ENCODE data around the gene IL18. TPM values are rescaled to one million over a fixed set of nuclear protein-coding genes. Genes with fewer than 3 reads are reported as not detected.
"Not testable (repeated sequence)": the region's sequence is repeated elsewhere in the genome, so short reads cannot be mapped to it uniquely, and the experiment has no call there.

IL18 gene
- total RNA-seq, 1 donor, result 26.4 TPM

GRCh38 chr11:112127056-112127455 is 36.8 kb downstream of the IL18 start:
- no peak for DNase-seq (ENCODE audit: low read depth in 2 of 3, low spot score in 2 of 3)

GRCh38 chr11:112123129-112123528 is 40.8 kb downstream of the IL18 start:
- no peak for DNase-seq (ENCODE audit: low read depth in 2 of 3, low spot score in 2 of 3)

- DNase-seq (ENCODE audit: low read depth in 2 of 3, low spot score in 2 of 3), result no peak
Measured at GRCh38 chr11:112121981-112122615, 41.8 kb downstream of the IL18 start.

GRCh38 chr11:112118176-112118575 is 45.7 kb downstream of the IL18 start:
- DNase-seq (ENCODE audit: low read depth in 2 of 3, low spot score in 2 of 3), result peak in 1 of 3 donors; percentile 16

GRCh38 chr11:112115386-112115785 is 48.5 kb downstream of the IL18 start:
- no peak for DNase-seq (ENCODE audit: low read depth in 2 of 3, low spot score in 2 of 3)

- DNase-seq (ENCODE audit: low read depth in 2 of 3, low spot score in 2 of 3), result no peak
Measured at GRCh38 chr11:112114460-112114859, 49.4 kb downstream of the IL18 start.

DNA sequence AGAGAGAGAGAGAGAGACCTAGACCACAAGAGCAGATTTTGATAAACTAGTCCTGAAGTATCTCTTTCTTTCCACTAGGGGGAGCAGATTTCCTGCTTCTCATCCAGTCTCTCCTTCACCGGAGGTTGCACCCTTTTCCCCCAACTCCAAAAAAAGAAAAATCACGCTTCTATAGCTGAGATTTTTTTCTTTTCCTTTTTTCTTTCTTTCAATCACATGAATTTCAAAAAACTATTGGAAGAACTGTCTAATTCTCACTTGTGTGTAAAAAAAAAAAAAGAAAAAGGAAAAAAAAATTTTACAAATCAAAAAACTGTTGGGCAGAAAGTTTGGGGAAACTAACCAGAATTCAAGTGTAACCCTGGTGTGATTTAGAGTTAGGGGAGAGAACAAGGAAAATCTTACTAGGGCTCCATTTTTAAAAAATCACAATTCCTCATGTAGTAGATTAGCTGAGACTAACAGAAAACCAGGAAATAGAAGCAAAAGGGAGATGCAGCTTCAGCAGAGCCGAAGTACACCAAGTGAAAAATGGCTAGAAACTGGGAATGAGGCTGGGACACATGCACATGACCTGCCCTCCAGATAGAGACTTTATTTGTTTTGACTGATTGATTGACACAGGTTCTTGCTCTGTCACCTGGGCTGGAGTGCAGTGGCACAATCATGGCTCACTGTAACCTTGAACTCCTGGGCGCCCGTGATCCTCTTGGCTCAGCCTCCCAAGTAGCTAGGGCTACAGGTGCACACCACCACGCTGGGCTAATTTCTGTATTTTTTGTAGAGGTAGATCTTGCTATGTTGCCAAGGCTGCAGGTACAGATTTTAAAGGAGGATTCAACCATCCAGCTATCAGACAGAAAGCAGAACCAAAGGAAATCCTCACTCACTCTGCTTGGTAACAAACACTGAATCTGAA is 50.1 kb downstream of the IL18 start:
- DNase-seq (ENCODE audit: low read depth in 2 of 3, low spot score in 2 of 3), result peak; percentile 10 to 60 (median 48)

DNA sequence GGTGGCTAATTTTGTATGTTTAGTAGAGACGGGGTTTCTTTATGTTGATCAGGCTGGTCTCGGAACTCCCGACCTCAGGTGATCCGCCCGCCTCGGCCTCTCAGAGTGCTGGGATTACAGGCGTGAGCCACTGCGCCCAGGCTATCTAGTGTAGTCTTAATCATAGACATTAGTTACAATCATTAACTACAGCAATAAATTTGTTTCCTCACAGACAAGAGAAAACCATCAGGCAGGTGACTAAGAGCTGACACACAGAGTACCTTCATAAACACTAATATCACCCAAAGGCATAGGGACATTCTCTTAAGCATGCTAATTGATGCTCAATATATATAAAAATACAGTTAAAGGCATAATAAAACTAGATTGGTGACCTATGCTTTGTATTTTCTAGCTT is 57.8 kb downstream of the IL18 start:
- no peak for DNase-seq (ENCODE audit: low read depth in 2 of 3, low spot score in 2 of 3)

- no peak for DNase-seq (ENCODE audit: low read depth in 2 of 3, low spot score in 2 of 3)
Measured at GRCh38 chr11:112103446-112103845, 60.4 kb downstream of the IL18 start.

- no peak for DNase-seq (ENCODE audit: low read depth in 2 of 3, low spot score in 2 of 3)
Measured at GRCh38 chr11:112100462-112100861, 63.4 kb downstream of the IL18 start.

- DNase-seq (ENCODE audit: low read depth in 2 of 3, low spot score in 2 of 3), result no peak
Measured at GRCh38 chr11:112097734-112098528, 66.0 kb downstream of the IL18 start.

DNA sequence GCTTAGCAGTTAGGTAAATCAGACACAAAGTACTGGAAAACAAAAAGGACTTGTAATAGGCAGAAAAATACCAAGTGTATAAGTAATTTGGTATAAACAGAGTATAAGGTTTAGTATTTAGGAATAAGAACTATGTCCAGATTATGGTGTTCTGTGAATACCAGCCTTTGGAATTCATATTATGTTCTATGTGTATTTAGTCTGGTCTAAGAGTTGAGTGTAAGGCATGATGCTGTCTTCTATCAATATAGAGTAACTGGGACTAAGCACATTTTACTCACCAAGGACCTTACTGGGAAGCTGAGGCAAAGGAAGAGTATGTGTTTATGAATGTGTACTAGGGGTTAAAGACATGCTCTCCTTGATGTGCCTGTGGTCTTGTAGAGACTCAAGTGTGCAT is 67.7 kb downstream of the IL18 start:
- no peak for DNase-seq (ENCODE audit: low read depth in 2 of 3, low spot score in 2 of 3)

DNA sequence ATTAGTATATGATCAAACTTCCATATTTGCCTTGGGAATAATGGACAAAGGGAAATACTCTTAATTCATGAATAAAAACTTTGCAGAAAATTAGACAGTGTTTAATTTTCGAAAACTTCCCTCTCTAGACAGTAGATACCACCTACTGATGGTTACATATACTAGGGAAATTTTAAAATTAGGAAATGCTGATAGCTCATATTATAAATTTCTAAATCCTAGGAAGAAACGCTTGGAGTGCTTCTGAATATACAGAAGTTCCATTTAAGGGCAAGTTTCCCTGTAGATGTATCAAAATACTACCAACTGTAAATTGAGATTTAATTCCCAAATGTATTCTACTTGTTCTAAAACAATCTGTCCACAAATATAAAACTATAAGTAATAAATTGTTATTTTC is 68.6 kb downstream of the IL18 start:
- DNase-seq (ENCODE audit: low read depth in 2 of 3, low spot score in 2 of 3), result not testable (repeated sequence)

Small RNA genes within 50 kb of the gene (small RNA-seq; reads per million reads assigned to genes)
- not detected for gene MRPS36P4

Other genes starting within 250 kb of the IL18 start
- gene C11orf52, start 245.2 kb downstream of the IL18 start, total RNA-seq, result not detected
- 2.7 TPM for gene DIXDC1, start 226.8 kb downstream of the IL18 start, total RNA-seq
- 16.7 TPM for gene DLAT, start 138.7 kb downstream of the IL18 start, total RNA-seq
- gene PIH1D2, start 90.1 kb downstream of the IL18 start, total RNA-seq, result 0.54 TPM
- 12.1 TPM for gene NKAPD1, start 89.8 kb downstream of the IL18 start, total RNA-seq
- gene TIMM8B, start 77.3 kb downstream of the IL18 start, total RNA-seq, result 39.6 TPM
- gene SDHD, start 77.2 kb downstream of the IL18 start, total RNA-seq, result 156 TPM
- gene TEX12, start 3.3 kb upstream of the IL18 start, total RNA-seq, result not detected
- 1.3 TPM for gene BCO2, start 11.4 kb upstream of the IL18 start, total RNA-seq
- gene PTS, start 62.3 kb upstream of the IL18 start, total RNA-seq, result 18.9 TPM
- not detected for gene PLET1, start 96.8 kb upstream of the IL18 start, total RNA-seq